Measurements from ENCODE around the gene TIGIT. TPM values are rescaled to one million over a fixed set of nuclear protein-coding genes. Genes with fewer than 3 reads are reported as not detected.

Gene TIGIT
- total RNA-seq = not detected

DNA sequence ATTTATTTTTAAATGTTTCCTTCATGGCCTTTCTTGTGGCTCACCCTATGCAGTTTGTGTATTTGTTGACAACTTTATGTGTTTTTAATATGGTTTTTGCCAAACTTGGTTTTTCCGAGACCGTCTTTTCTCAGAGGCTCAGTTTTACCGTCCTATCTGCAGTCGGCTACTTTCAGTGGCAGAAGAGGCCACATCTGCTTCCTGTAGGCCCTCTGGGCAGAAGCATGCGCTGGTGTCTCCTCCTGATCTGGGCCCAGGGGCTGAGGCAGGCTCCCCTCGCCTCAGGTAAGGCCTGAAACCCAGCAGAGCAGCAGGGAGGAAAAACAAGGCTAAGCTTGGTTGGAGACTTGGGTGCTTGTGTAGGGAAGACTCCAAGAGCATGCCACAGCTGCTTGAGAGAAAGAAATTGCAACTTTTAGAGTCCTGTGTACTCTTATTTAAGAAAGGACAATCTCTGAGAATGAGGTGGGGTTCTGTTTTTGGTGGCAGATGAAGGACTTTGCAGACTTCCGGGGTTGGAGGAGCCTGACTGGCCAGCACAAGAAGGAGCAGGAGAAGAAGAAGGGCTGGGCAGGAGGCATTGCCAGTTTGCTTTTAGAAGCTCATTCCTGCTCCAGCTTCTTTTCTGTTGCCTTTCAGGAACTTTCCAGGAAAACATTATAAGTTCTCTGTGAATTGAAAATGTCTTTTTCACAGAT is at the start of gene TIGIT:
TSS of gene TIGIT (plus strand) at position 191 of the 698 bp plus-strand sequence. CDS start at position 225, 34 bp downstream.

Other genes with a start within 250 kb of the TIGIT start
- gene CCDC191, start 237.5 kb upstream of the TIGIT start, total RNA-seq = 10.6 TPM
- 15.0 TPM for gene QTRT2, start 237.3 kb upstream of the TIGIT start, total RNA-seq
- 2.8 TPM for gene DRD3, start 115.0 kb upstream of the TIGIT start, total RNA-seq
- gene ZNF80, start 56.5 kb upstream of the TIGIT start, total RNA-seq = 0.23 TPM